Stimulated activated CD8-positive, alpha-beta memory T cell treated with anti-CD3 and anti-CD28 coated beads, Interleukin-12 subunit alpha, Interleukin-12 subunit beta, amount 100 ng/mL, for 1 hour (primary cell): ENCODE data around the gene SIRT1.
"Not testable (repeated sequence)": the region's sequence is repeated elsewhere in the genome, so short reads cannot be mapped to it uniquely, and the experiment has no call there.

Experiments used
- DNase-seq: peaks from one replicate; pipeline ENCODE4 v3.0.0-alpha.2; 2020; ENCODE audit warnings: low read depth

SIRT1 gene

DNA sequence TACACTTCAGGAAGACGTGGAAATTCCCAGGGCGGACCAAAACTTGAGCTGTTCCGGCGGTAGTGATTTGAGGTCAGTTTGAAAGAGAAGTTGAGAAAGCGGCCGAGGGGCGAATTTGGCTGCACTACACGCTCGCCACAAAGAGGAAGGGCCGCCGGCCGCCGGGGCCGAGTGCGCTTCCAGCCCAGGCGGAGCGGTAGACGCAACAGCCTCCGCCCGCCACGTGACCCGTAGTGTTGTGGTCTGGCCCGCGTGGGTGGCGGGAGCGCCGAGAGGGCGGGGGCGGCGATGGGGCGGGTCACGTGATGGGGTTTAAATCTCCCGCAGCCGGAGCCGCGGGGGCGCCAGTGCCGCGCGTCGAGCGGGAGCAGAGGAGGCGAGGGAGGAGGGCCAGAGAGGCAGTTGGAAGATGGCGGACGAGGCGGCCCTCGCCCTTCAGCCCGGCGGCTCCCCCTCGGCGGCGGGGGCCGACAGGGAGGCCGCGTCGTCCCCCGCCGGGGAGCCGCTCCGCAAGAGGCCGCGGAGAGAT lies at the start of gene SIRT1:
Gene SIRT1 (plus strand): TSS at position 344 of the 529 bp plus-strand sequence. CDS start 66 bp downstream, at position 410.
- peak; percentile 95 for DNase-seq

DNA sequence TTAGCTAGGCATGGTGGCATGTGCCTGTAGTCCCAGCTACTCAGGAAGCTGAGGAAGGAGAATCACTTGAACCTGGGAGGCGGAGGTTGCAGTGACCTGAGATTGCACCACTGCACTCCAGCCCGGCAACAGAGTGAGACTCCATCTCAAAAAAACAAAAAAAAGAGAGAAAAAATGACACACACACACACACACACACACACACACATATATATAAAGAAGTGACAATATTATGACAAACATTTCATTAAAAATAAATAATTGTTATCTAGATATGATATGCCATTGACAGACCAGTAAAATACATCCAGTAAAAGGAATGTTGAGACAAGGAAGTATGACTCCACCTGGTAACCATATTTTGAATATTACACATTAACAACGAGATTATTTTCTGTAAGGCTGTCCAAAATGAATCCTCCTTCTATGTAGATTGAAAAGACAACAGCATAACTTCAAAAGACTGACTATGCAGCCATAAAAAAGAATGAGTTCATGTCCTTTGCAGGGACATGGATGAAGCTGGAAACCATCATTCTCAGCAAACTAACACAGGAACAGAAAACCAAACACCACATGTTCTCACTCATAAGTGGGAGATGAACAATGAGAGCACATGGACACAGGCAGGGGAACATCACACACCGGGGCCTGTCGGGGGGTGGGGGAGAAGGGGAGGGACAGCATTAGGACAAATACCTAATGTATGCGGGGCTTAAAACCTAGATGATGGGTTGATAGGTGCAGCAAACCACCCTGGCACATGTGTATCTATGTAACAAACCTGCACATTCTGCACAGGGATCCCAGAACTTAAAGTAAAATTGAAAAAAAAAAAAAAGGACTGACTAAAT lies 48.7 kb upstream of the SIRT1 start:
- DNase-seq: not testable (repeated sequence)

GRCh38 chr10:67836488-67836887 lies 48.0 kb upstream of the SIRT1 start:
- no peak for DNase-seq

DNA sequence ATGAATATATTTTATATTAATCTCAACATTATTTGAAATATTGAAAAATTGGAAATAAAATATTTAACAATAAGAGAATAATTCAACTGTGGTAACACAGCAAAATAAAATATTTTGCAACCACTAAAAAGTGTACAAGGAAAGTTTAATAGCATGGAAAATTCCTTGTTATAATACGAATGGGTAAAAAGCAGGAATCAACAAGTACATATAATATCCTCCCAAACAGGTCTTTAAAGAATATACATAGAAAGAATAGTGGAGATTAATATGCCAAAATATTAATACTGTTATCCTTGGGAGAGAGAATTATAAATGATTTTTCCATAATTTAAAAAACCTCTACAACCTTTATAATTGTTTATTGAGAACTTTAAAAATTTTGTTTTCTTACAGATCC lies 47.5 kb upstream of the SIRT1 start:
- no peak for DNase-seq

- DNase-seq: no peak
These were observed 46.7 kb upstream of the SIRT1 start, which contains the start of gene DNAJC12 for GRCh38 chr10:67837541-67838314. Gene DNAJC12, minus strand, starts transcription at chr10:67838188. Its CDS starts 177 bp downstream, at chr10:67838011.

DNA sequence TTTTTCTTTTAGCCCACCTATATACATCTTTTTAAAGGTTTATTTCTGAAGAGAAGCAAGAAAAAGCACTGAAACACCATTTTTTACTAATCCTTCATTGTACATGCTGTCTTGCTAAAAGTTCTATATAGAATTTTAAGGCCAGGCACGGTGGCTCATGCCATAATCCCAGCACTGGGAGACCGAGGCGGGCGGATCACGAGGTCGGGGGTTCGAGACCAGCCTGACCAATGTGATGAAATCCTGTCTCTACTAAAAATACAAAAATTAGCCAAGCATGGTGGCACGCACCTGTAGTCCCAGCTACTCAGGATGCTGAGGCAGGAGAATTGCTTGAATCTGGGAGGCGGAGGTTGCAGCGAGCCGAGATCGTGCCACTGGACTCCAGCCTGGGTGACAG lies 44.9 kb upstream of the SIRT1 start:
- DNase-seq: not testable (repeated sequence)

- no peak for DNase-seq
These were observed 44.5 kb upstream of the SIRT1 start for GRCh38 chr10:67839951-67840350.

- DNase-seq: no peak
These were observed 42.7 kb upstream of the SIRT1 start for GRCh38 chr10:67841737-67842136.

- DNase-seq: no peak
These were observed 41.2 kb upstream of the SIRT1 start for GRCh38 chr10:67843284-67843683.

DNA sequence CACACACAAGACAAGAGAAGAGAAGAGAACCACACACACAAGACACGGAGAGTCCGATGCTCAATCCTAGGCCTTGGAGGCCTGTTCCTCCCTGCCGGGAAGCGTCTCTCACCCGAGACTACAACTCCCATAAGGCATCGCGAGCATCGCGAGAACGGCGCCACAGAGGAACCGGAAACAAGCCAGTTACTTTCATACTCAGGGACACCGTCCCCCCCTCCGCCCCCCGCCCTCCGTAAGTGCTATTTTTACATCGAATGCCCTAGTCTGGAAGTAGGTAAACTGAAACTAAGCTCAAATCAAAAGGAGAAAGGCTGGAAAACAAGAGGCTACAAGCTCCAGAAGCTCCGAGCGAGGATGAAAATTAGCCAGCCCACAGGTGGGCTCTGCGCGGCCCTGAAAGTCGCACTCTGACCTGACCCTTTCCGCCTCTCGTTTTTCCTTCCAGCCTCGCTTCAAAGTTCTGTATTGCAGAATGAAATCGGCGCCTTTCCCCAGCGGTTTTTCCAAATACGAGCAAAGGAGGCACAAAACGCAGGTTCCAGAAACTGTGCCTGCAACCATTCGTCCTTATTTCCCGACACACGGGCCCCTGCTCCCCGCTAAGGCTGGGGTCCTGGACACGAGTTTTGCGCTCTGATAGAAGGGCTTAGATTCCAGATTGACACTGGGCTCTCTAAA lies 35.0 kb upstream of the SIRT1 start:
- peak; percentile 87 for DNase-seq

DNA sequence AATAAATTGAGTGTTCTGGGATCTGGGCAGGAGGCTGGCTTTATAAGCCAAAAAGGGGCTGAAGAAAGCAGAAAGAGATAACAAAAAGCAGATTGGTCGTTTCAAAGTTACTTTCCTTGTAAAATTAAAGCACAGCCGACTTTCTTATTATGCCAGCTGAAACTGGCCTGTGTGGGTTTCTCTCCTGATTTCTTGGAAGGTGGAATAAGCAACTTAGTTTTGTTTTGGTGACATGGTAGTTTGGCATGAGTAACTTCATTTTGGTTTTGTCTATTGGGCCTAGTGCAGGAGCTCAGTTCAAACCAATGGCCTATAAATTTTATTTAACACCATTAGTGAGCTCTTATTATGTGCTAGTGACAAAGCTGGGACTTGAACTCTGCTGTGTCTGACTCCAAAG lies 33.3 kb upstream of the SIRT1 start:
- DNase-seq: no peak

DNA sequence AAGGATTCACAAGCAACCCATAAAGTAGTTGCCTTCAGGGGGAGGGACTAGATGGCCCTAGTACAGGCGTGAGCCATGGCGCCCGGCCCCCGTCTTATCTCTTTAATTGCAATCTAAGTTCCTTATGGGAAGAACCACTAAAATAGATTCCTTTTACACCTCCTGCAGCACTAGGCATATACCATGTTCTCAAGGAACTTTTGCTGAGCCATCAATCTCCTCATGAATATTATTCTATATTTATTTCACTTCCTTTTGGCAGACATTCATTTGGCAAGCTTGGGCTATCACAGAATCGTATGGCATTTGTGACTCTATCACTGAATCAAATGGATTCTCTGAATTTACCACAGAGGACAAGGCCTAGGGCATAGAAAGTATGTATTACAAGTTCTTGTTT lies 31.7 kb upstream of the SIRT1 start:
- no peak for DNase-seq

DNA sequence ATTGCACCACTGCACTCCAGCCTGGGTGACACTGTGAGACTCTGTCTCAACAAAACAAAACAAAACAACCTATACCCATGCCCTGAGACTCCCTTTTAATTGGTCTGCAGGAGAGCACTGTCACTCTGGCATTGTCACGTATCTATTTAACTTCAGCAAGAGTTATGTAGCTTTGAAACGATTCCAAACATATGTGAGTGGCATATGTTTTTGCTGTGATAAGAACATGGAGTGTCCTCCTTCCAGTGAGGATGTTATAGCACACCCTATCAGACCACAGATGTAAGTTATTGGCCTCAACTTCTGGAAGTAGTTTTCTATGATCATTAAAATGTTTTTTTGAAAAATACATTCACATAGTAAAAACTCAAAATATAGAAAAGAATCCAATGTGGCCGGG lies 30.9 kb upstream of the SIRT1 start:
- no peak for DNase-seq

DNA sequence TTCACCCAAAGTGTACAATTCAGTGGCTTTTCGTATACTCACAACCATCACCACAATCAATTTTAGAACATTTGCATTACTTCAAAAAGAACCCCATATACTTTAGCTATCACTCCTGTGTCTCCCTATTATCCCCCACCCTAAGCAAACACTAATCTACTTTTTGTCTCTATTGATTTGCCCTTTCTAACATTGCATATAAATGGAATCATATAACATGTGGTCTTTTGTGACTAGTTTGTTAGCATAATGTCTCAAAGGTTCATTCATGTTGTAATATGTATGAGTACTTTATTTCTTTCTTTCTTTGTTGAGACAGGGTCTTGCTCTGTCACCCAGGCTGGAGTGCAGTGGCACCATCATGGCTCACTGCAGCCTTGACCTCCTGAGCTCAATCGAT lies 25.5 kb upstream of the SIRT1 start:
- no peak for DNase-seq

GRCh38 chr10:67861750-67862432 lies 22.6 kb upstream of the SIRT1 start:
- no peak for DNase-seq

DNA sequence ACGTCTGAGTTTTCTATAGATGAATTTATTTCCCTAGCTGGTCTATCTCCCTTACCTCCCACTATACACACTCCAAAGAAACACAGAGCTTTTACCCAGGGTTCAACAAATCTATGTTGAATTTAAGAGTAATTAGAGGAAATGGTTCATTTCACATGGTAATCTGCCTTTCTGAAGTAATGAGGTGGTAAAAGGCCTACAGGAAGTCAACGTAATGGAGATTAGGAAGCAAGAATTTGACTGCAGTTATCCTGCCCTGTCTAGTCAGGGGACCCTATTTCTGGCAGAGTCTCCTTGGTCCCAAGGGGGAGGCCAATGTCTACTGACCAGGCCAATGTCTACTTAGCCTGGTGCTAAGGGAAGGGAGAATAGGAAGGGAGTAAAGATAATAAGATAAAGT lies 21.4 kb upstream of the SIRT1 start:
- DNase-seq: no peak

DNA sequence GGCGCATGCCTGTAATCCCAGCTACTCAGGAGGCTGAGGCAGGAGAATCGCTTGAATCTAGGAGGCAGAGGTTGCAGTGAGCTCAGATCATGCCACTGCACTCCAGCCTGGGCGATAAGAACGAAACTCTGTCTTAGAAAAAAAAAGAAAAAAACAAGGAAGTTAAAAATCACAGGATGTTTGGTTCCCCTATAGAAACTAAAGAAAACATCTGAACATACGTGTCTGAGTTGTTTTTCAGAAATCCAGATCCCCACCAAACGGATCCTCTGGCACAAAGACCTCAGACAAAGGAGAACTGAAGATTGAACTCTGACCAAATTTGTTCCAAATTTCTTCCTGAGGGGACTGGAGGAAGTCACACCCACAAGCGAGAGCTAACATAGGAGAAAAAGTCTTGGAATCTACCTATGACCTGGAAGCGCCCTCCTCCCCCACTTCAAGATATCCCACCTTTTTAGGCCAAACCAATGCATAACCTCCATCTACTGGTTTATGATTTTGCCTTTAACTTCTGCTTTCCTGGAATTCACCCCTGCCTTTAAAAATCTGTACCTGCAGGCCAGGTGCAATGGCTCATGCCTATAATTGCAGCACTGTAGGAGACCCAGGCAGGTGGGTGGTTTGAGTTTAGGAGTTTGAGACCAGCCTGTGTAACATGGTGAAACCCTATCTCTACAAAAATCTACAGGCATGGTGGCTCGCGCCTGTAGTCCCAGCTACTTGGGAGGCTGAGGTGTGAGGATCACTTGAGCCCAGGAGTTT lies 19.7 kb upstream of the SIRT1 start:
- DNase-seq: no peak

DNA sequence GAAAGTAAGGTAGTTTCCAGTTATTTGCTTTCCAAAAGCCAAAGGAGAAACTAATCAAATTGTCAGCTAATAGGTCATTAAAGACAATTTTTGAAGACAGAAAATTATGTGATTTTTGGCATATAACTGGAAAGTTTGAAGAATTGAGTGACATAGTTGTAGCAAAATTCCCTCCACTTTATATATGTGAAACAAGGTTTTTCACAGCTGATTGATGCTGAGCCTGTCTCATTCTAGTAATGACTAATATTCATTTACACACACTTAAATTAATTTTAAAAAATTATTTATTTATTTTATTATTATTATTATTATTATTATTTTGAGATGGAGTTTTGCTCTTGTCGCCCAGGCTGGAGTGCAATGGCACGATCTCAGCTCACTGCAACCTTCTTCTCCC lies 16.3 kb upstream of the SIRT1 start:
- DNase-seq: no peak

DNA sequence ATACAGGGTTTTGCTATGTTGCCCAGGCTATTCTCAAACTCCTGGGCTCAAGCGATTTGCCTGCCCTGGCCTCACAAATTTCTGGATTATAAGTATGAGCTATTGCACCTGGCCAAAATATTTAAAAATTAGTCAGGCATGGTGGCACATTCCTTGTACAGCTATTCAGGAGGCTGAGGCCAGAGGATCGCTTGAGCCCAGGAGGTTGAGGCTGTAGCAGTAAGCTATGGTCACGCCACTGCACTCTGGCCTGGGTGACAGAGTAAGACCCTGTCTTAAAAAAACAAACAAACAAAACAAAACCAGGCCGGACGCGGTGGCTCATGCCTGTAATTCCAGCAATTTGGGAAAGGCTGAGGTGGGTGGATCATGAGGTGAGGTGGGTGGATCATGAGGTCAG lies 14.5 kb upstream of the SIRT1 start:
- DNase-seq: no peak

- no peak for DNase-seq
These were observed 8.9 kb upstream of the SIRT1 start for GRCh38 chr10:67875340-67876238.
